Measurements from ENCODE around the gene IQSEC1. TPM values are rescaled to one million over a fixed set of nuclear protein-coding genes. Genes with fewer than 3 reads are reported as not detected.

IQSEC1 gene
- total and polyA plus RNA-seq, 2 donors (not counting 3 experiments of a cell fraction or from before 2014, with no cell fraction given), result 5.2 to 18.0 TPM

GRCh38 chr3:12893247-12893646 lies 180.0 kb downstream of the IQSEC1 start:
- DNase-seq (ENCODE audit: low read depth, low spot score), result no peak
- Histone ChIP-seq H3K4me2 (ENCODE audit: insufficient read depth, low read length) (no peak overlapping the region), H3K27me3 (ENCODE audit: control insufficient read depth in 2 of 2, insufficient read depth in 2 of 2, low read length in 2 of 2) (peaks cover 6 to 9% of the 10 kb centered on the region in 2 experiments), H3K36me3 (ENCODE audit: control insufficient read depth in 2 of 2, extremely low read depth in 1 of 2, insufficient read depth in 2 of 2, low read length in 2 of 2) (no peaks in the 10 kb centered on the region), H3K79me2 (ENCODE audit: control insufficient read depth, insufficient read depth, low read length) (no peaks in the 10 kb centered on the region), H2AFZ (ENCODE audit: low read depth, low read length) (no peak overlapping the region), H3K9me3 (replicated peaks; ENCODE audit: control insufficient read depth, insufficient read depth, low read length) (no peaks in the 10 kb centered on the region), H4K20me1 (replicated peaks; ENCODE audit: control insufficient read depth, extremely low read depth, insufficient read depth, low read length) (no peaks in the 10 kb centered on the region), H3K9ac (replicated peaks; ENCODE audit: extremely low read depth, insufficient read depth, low read length) (no peak overlapping the region), H3K4me3 (replicated peaks in 1 of 3; ENCODE audit: insufficient read depth in 1 of 3, low read depth in 1 of 3, low read length in 3 of 3) (no peak overlapping the region), H3K4me1 (ENCODE audit: control insufficient read depth, extremely low read depth, insufficient read depth, low read length) (no peaks in the 10 kb centered on the region), H3K9me1 (replicated peaks; ENCODE audit: control insufficient read depth, extremely low read depth, insufficient read depth, low read length) (no peaks in the 10 kb centered on the region), H3K27ac (ENCODE audit: insufficient read depth, low read depth, low read length) (no peak overlapping the region)
- dilution Hi-C loops (cut with MboI; ENCODE audit: extremely low pct_ligation_motif_present, low sequenced_read_pairs) (no loop called here), intact Hi-C loops (cut with micrococcal nuclease) (loop anchor here (2.0 kb wide), 2 partner anchors 16 to 52 kb away; partner anchors contain the start of gene RPL32)
- POLR2A ChIA-PET, result no interaction called here
- FAIRE-seq, result no peak
- TF ChIP-seq MAX (IDR thresholded peaks at IDR 0.05; ENCODE audit: insufficient read depth, insufficient read length) (no peak), GATA2 (IDR thresholded peaks at IDR 0.05; ENCODE audit: insufficient read depth, insufficient read length, low read depth, low read length) (no peak), POLR2A (IDR thresholded peaks at IDR 0.05; ENCODE audit: low read depth, low read length) (no peak)
- CTCF ChIA-PET, result interaction anchor here (1.8 to 1.9 kb wide), 2 partner anchors 91 to 102 kb away, joined by 5 to 9 read pairs; no protein-coding TSS in a partner anchor
- BruUV-seq (replicated peaks), result no TSS peak

GRCh38 chr3:12892840-12893189 lies 180.4 kb downstream of the IQSEC1 start:
- dilution Hi-C loops (cut with MboI; ENCODE audit: extremely low pct_ligation_motif_present, low sequenced_read_pairs), result no loop called here
- Histone ChIP-seq H3K9me3 (replicated peaks; ENCODE audit: control insufficient read depth, insufficient read depth, low read length) (no peaks in the 10 kb centered on the region), H3K9ac (replicated peaks; ENCODE audit: extremely low read depth, insufficient read depth, low read length) (no peak overlapping the region), H4K20me1 (replicated peaks; ENCODE audit: control insufficient read depth, extremely low read depth, insufficient read depth, low read length) (no peaks in the 10 kb centered on the region), H3K36me3 (ENCODE audit: control insufficient read depth in 2 of 2, extremely low read depth in 1 of 2, insufficient read depth in 2 of 2, low read length in 2 of 2) (no peaks in the 10 kb centered on the region), H3K27ac (ENCODE audit: insufficient read depth, low read depth, low read length) (no peak overlapping the region), H3K4me3 (replicated peaks in 1 of 3; ENCODE audit: insufficient read depth in 1 of 3, low read depth in 1 of 3, low read length in 3 of 3) (no peak overlapping the region), H3K9me1 (replicated peaks; ENCODE audit: control insufficient read depth, extremely low read depth, insufficient read depth, low read length) (no peaks in the 10 kb centered on the region), H3K4me2 (ENCODE audit: insufficient read depth, low read length) (no peak overlapping the region), H2AFZ (ENCODE audit: low read depth, low read length) (no peak overlapping the region), H3K27me3 (ENCODE audit: control insufficient read depth in 2 of 2, insufficient read depth in 2 of 2, low read length in 2 of 2) (peaks cover 7 to 9% of the 10 kb centered on the region in 2 experiments), H3K4me1 (ENCODE audit: control insufficient read depth, extremely low read depth, insufficient read depth, low read length) (no peaks in the 10 kb centered on the region), H3K79me2 (ENCODE audit: control insufficient read depth, insufficient read depth, low read length) (no peaks in the 10 kb centered on the region)
- BruUV-seq (replicated peaks), result no TSS peak
- DNase-seq (ENCODE audit: low read depth, low spot score) (no peak), FAIRE-seq (no peak)
- ChIA-PET POLR2A (no interaction called here), CTCF (interaction anchor here (0.6 to 7.3 kb wide), 4 partner anchors 13 to 105 kb away, joined by 3 to 80 read pairs (median 14); no protein-coding TSS in a partner anchor)
- intact Hi-C loops (cut with micrococcal nuclease), result loop anchor here (1.0 to 2.0 kb wide), 7 partner anchors 16 to 187 kb away; partner anchors contain the start of gene RPL32
- TF ChIP-seq MYC (IDR thresholded peaks at IDR 0.05; ENCODE audit: low read depth, low read length) (no peak), FOS (IDR thresholded peaks at IDR 0.05; ENCODE audit: borderline replicate concordance, insufficient read depth, low read length) (no peak), POLR2A (IDR thresholded peaks at IDR 0.05; ENCODE audit: low read depth, low read length) (no peak), EZH2 (IDR thresholded peaks at IDR 0.05; ENCODE audit: borderline replicate concordance, low read depth, low read length, severe bottlenecking) (no peak), MAX (IDR thresholded peaks at IDR 0.05; ENCODE audit: insufficient read depth, insufficient read length) (no peak), JUN (IDR thresholded peaks at IDR 0.05; ENCODE audit: borderline replicate concordance, insufficient read depth, insufficient read length, low read depth) (no peak), POLR2AphosphoS5 (IDR thresholded peaks at IDR 0.05; ENCODE audit: insufficient read depth, low read depth, low read length) (no peak), GATA2 (IDR thresholded peaks at IDR 0.05; ENCODE audit: insufficient read depth, insufficient read length, low read depth, low read length) (no peak), CTCF (IDR thresholded peaks at IDR 0.05; ENCODE audit: extremely low read depth in 1 of 2, insufficient read depth in 1 of 2, low read depth in 1 of 2, low read length in 2 of 2) (no peak)
